MCF 10A (cell line): ENCODE data around the gene PSMD4. TPM values are rescaled to one million over a fixed set of nuclear protein-coding genes. Genes with fewer than 3 reads are reported as not detected.
"Not testable (repeated sequence)": the region's sequence is repeated elsewhere in the genome, so short reads cannot be mapped to it uniquely, and the experiment has no call there.

Source experiments
- BruUV-seq: library from RNA; stranded (reverse); fragments of 400-500 nt; replicated peaks from 2 replicates; lab custom pipeline; 2021; lab: Mats Ljungman, UMichigan
- CTCF ChIA-PET: fragments of 300-600 bp; sonication (Branson Sonifier 250); formaldehyde crosslinking; extraction: SDS; loops from one replicate; lab custom pipeline; 2021; ENCODE audit warnings: antibody characterized with exemption, inconsistent platforms; lab: Yijun Ruan, JAX
- POLR2A ChIA-PET: fragments of 300-600, 350-650 bp; sonication (Branson Sonifier 250); formaldehyde crosslinking; extraction: SDS; loops from one replicate; lab custom pipeline; 2020; ENCODE audit warnings: antibody characterized with exemption, inconsistent platforms; lab: Yijun Ruan, JAX
- DNase-seq: peaks from one replicate; pipeline ENCODE4 v3.0.0-alpha.2; 2018; ENCODE audit not compliant: unreplicated experiment
- H3K27ac Mint-ChIP-seq: one replicate; pipeline ENCODE4 v1.8.0; 2022; ENCODE audit warnings: mild to moderate bottlenecking, low read depth, mixed read lengths; ENCODE audit not compliant: unreplicated experiment
- H3K27me3 Mint-ChIP-seq: one replicate; pipeline ENCODE4 v1.8.0; 2022; ENCODE audit warnings: mixed read lengths; ENCODE audit not compliant: insufficient read depth, unreplicated experiment
- H3K36me3 Mint-ChIP-seq: one replicate; pipeline ENCODE4 v1.8.0; 2022; ENCODE audit warnings: mild to moderate bottlenecking, moderate library complexity, mixed read lengths; ENCODE audit not compliant: insufficient read depth, unreplicated experiment
- H3K4me1 Mint-ChIP-seq: one replicate; pipeline ENCODE4 v1.8.0; 2022; ENCODE audit warnings: mixed read lengths; ENCODE audit not compliant: insufficient read depth, unreplicated experiment
- H3K4me3 Mint-ChIP-seq: one replicate; pipeline ENCODE4 v1.8.0; 2022; ENCODE audit warnings: mild to moderate bottlenecking, moderate library complexity, mixed read lengths; ENCODE audit not compliant: unreplicated experiment
- H3K9me3 Mint-ChIP-seq: one replicate; pipeline ENCODE4 v1.8.0; 2022; ENCODE audit warnings: mixed read lengths; ENCODE audit not compliant: unreplicated experiment
- intact Hi-C: fragments of 100-400 bp; cut with micrococcal nuclease; formaldehyde crosslinking; loops from 2 replicates; pipeline ENCODE4 v1.14.1; 2022
- total RNA-seq: library from RNA; stranded (reverse); gene quantifications from 2 replicates; pipeline ENCODE4 v1.2.3, GENCODE V29; 2022
- TF ChIP-seq, protein P1 (sequence below): fragments of 200-600 bp; IDR thresholded peaks from one replicate; pipeline ENCODE4 v1.8.0; 2022; ENCODE audit warnings: antibody characterized with exemption, mild to moderate bottlenecking; ENCODE audit not compliant: unreplicated experiment

Gene PSMD4
- total RNA-seq, 1 experiment from 2014 or later: 285 TPM

DNA sequence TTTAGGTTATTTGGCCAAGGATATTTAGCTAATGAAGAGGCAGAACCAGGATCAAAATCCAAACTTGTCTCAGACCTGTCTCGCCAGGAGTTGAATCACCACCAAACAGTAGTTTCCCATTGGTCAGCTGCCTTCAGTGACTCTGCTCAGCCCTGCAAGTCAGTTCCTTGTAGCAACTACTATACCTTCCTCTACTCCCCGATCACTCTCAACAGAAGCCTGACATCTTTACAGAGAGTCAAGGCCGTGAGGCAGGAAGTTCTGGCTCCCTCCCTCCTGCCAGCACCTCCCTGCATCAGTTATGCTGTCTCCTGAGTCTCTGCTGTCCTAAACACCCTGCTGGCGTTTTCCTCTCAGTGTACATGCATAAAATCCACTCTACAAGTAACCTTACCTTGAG, 13.2 kb downstream of the PSMD4 start:
- H3K36me3 Mint-ChIP-seq: peaks cover 85% of the 10 kb centered on the region
- DNase-seq: no peak
- no TSS peak for BruUV-seq
- H3K27ac Mint-ChIP-seq: no peak overlapping the region
- no peaks in the 10 kb centered on the region for H3K9me3 Mint-ChIP-seq
- ChIA-PET POLR2A (interaction anchor here (0.7 to 1.9 kb wide), 5 partner anchors 10 to 67 kb away, joined by 3 to 9 read pairs (median 6); partner anchors contain the start of gene PSMD4), CTCF (interaction anchor here (0.6 to 1.3 kb wide), 5 partner anchors 10 to 315 kb away, joined by 3 to 4 read pairs (median 3); no protein-coding TSS in a partner anchor)
- no peaks in the 10 kb centered on the region for H3K27me3 Mint-ChIP-seq
- TF ChIP-seq, protein P1, sequence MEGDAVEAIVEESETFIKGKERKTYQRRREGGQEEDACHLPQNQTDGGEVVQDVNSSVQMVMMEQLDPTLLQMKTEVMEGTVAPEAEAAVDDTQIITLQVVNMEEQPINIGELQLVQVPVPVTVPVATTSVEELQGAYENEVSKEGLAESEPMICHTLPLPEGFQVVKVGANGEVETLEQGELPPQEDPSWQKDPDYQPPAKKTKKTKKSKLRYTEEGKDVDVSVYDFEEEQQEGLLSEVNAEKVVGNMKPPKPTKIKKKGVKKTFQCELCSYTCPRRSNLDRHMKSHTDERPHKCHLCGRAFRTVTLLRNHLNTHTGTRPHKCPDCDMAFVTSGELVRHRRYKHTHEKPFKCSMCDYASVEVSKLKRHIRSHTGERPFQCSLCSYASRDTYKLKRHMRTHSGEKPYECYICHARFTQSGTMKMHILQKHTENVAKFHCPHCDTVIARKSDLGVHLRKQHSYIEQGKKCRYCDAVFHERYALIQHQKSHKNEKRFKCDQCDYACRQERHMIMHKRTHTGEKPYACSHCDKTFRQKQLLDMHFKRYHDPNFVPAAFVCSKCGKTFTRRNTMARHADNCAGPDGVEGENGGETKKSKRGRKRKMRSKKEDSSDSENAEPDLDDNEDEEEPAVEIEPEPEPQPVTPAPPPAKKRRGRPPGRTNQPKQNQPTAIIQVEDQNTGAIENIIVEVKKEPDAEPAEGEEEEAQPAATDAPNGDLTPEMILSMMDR: no peak
- no peaks in the 10 kb centered on the region for H3K4me1 Mint-ChIP-seq
- intact Hi-C loops: no loop called here
- no peak overlapping the region for H3K4me3 Mint-ChIP-seq

DNA sequence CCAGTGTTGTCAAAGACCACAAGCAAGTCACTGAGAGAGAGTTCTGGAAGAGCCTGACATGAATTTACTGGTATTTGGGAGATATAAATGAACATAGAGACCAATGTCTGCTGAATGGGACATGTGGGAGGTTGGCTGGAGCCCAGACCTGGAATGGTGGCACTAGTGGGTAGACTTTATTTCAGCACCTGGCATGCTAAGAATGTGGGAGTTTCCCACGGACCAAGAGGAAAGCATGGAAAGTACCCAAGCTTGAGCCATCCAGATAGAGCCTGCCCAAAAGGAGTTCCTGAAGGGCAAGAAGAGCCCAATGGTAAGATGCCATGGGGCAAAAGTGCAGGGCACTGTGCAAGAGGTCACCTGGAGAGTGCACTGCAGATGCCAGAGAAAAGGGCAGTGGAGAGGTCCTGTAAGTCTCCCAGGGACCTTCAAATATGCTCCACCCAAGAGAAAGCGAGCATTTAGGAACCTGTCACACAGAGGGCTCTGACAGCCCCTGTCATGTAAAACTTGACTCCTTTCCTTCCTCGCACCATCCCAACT, 19.5 kb downstream of the PSMD4 start:
- peaks cover 14% of the 10 kb centered on the region for H3K27me3 Mint-ChIP-seq
- TF ChIP-seq, protein P1: no peak
- H3K27ac Mint-ChIP-seq: no peak overlapping the region
- ChIA-PET POLR2A (interaction anchor here (0.7 kb wide), 1 partner anchor 563 kb away, joined by 3 read pairs; no protein-coding TSS in a partner anchor), CTCF (interaction anchor here (2.0 kb wide), 1 partner anchor 67 kb away, joined by 5 read pairs; no protein-coding TSS in a partner anchor)
- intact Hi-C loops: no loop called here
- H3K4me1 Mint-ChIP-seq: peaks cover 7% of the 10 kb centered on the region
- H3K4me3 Mint-ChIP-seq: no peak overlapping the region
- no peaks in the 10 kb centered on the region for H3K9me3 Mint-ChIP-seq
- DNase-seq: no peak
- no TSS peak for BruUV-seq
- H3K36me3 Mint-ChIP-seq: peaks cover 24% of the 10 kb centered on the region

DNA sequence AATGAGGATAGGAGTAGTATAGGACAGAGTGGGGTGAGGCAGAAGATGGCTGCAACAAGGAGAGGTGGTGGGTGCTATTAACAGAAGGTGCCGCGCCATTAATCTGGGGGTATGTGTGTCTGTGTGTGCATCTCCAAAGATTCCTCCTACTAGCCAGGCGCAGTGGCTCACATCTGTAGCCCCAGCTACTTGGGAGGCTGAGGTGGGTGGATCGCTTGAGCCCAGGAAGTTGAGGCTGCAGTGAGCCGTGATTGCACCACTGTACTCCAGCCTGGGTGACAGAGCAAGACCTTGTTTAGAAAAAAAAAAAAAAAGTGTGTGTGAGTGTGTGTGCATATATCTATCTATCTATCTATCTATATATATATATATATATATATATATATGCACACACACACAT, 20.8 kb downstream of the PSMD4 start:
- peaks cover 11% of the 10 kb centered on the region for H3K36me3 Mint-ChIP-seq
- H3K27me3 Mint-ChIP-seq: peaks cover 14% of the 10 kb centered on the region
- H3K9me3 Mint-ChIP-seq, intact Hi-C loops, POLR2A ChIA-PET, BruUV-seq, H3K4me3 Mint-ChIP-seq, H3K27ac Mint-ChIP-seq, DNase-seq, H3K4me1 Mint-ChIP-seq: not testable (repeated sequence)
- CTCF ChIA-PET: interaction anchor here (0.6 kb wide), 1 partner anchor 32 kb away, joined by 3 read pairs; no protein-coding TSS in a partner anchor

DNA sequence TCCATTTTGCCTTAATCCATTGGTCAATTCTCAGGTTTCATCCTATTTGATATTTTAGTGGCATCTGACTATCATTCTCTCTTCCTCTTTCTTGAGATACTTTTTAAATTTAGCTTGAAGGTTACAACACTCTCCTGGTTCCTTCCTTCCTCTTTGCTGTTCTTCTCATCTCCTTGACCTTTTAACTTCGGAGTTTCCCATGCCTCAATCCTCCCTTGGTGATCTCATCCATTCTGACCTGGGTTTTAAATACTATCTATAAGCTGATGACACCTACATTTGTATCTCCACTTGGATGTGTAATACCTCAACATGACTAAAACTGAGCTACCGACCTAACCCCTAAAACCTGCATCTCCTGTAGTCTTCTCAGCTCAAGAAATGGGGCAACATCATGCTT, 22.7 kb downstream of the PSMD4 start:
- Mint-ChIP-seq H3K9me3 (no peaks in the 10 kb centered on the region), H3K4me3 (no peak overlapping the region), H3K4me1 (peaks cover 7% of the 10 kb centered on the region), H3K36me3 (peaks cover 13% of the 10 kb centered on the region), H3K27me3 (peaks cover 14% of the 10 kb centered on the region), H3K27ac (no peak overlapping the region)
- POLR2A ChIA-PET: interaction anchor here (0.7 to 2.0 kb wide), 5 partner anchors 10 to 88 kb away, joined by 3 to 7 read pairs (median 3); partner anchors contain the start of genes PI4KB and PSMD4
- BruUV-seq: no TSS peak
- CTCF ChIA-PET: interaction anchor here (0.7 to 1.1 kb wide), 3 partner anchors 10 to 64 kb away, joined by 3 to 4 read pairs (median 3); no protein-coding TSS in a partner anchor
- DNase-seq: no peak
- TF ChIP-seq, protein P1: no peak
- intact Hi-C loops: no loop called here
